ENCODE results near the gene LCMT1. TPM values are rescaled to one million over a fixed set of nuclear protein-coding genes. Genes with fewer than 3 reads are reported as not detected.

LCMT1 gene
- polyA plus RNA-seq, 3 donors: 27.2 to 34.2 (median 33.1) TPM

DNA sequence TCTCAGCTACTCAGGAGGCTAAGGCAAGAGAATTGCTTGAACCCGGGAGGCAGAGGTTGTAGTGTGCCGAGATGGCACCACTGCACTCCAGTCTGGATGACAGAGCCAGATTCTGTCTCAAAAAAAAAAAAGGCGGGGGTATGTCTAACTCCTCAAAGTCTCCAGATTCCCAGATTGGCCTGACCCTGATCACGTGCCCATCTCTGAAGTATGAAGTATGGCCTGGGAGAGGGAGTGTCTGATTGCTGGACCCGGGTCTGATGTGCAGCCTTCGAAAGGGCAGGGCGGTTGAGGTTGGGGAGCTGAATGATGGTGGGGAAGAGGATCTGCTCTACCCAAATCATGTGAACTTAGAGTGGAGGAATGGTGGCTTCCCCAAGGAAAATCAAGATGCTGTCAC is 87.9 kb downstream of the LCMT1 start:
- H3K27ac Mint-ChIP-seq: no peak overlapping the region

GRCh38 chr16:25210758-25211157 is 99.2 kb downstream of the LCMT1 start:
- Histone ChIP-seq H3K27ac (ENCODE audit: low read depth in 1 of 2, low read length in 2 of 2) (no peak overlapping the region), H3K9me3 (replicated peaks in 1 of 2; ENCODE audit: control insufficient read depth in 1 of 2, insufficient read depth in 1 of 2, low read length in 2 of 2) (no peaks in the 10 kb centered on the region), H3K9ac (ENCODE audit: insufficient read depth, low read length, poor library complexity, severe bottlenecking) (no peak overlapping the region), H3K4me1 (ENCODE audit: control insufficient read depth in 1 of 2, insufficient read depth in 2 of 2, low read length in 2 of 2) (no peaks in the 10 kb centered on the region), H4K20me1 (ENCODE audit: insufficient read depth, low read length) (no peaks in the 10 kb centered on the region), H3K79me2 (ENCODE audit: insufficient read depth, low read length) (no peaks in the 10 kb centered on the region), H3K36me3 (replicated peaks in 1 of 2; ENCODE audit: control insufficient read depth in 1 of 2, insufficient read depth in 2 of 2, low read length in 2 of 2) (no peaks in the 10 kb centered on the region), H2AFZ (ENCODE audit: insufficient read depth, low read depth, low read length, poor library complexity, severe bottlenecking) (no peak overlapping the region), H3K4me3 (replicated peaks in 1 of 3; ENCODE audit: low read depth in 2 of 3, low read length in 3 of 3) (no peak overlapping the region), H3K27me3 (ENCODE audit: control insufficient read depth in 2 of 2, insufficient read depth in 2 of 2, low read length in 2 of 2) (no peaks in the 10 kb centered on the region), H3K4me2 (replicated peaks; ENCODE audit: extremely low read depth, low read length, poor library complexity, severe bottlenecking) (no peak overlapping the region)
- Mint-ChIP-seq H3K9me3 (no peaks in the 10 kb centered on the region), H3K27me3 (ENCODE audit: low read depth in 3 of 3) (no peaks in the 10 kb centered on the region), H3K4me3 (peak overlapping the region in 1 of 2 donors; percentile 13), H3K36me3 (no peaks in the 10 kb centered on the region), H3K4me1 (peaks cover 2% of the 10 kb centered on the region), H3K27ac (no peak overlapping the region)
- intact Hi-C loops (cut with micrococcal nuclease): no loop called here
- WGBS (ENCODE audit: insufficient coverage): no CpG with 5 or more reads among the region's 4 CpGs
- no peak for TF ChIP-seq CTCF (IDR thresholded peaks at IDR 0.05)
- DNase-seq: peak in 1 of 3 donors; percentile 18

More for the DNA sequence above, 87.9 kb downstream of the LCMT1 start:
- DNase-seq: no peak
- Histone ChIP-seq H3K79me2 (ENCODE audit: insufficient read depth, low read length) (no peaks in the 10 kb centered on the region), H3K4me1 (ENCODE audit: control insufficient read depth in 1 of 2, insufficient read depth in 2 of 2, low read length in 2 of 2) (no peaks in the 10 kb centered on the region), H3K36me3 (replicated peaks in 1 of 2; ENCODE audit: control insufficient read depth in 1 of 2, insufficient read depth in 2 of 2, low read length in 2 of 2) (no peaks in the 10 kb centered on the region), H3K4me3 (replicated peaks in 1 of 3; ENCODE audit: low read depth in 2 of 3, low read length in 3 of 3) (no peak overlapping the region), H3K27me3 (ENCODE audit: control insufficient read depth in 2 of 2, insufficient read depth in 2 of 2, low read length in 2 of 2) (no peaks in the 10 kb centered on the region), H4K20me1 (ENCODE audit: insufficient read depth, low read length) (no peaks in the 10 kb centered on the region), H3K27ac (ENCODE audit: low read depth in 1 of 2, low read length in 2 of 2) (no peak overlapping the region), H2AFZ (ENCODE audit: insufficient read depth, low read depth, low read length, poor library complexity, severe bottlenecking) (no peak overlapping the region), H3K4me2 (replicated peaks; ENCODE audit: extremely low read depth, low read length, poor library complexity, severe bottlenecking) (no peak overlapping the region), H3K9ac (ENCODE audit: insufficient read depth, low read length, poor library complexity, severe bottlenecking) (no peak overlapping the region), H3K9me3 (replicated peaks in 1 of 2; ENCODE audit: control insufficient read depth in 1 of 2, insufficient read depth in 1 of 2, low read length in 2 of 2) (no peaks in the 10 kb centered on the region)
- peaks cover 0 to 2% (median 0%) of the 10 kb centered on the region in 3 donors for H3K27me3 Mint-ChIP-seq (ENCODE audit: low read depth in 3 of 3)
- WGBS (ENCODE audit: insufficient coverage): 97% methylated on average over 6 of the region's 7 CpGs
- no peaks in the 10 kb centered on the region for H3K4me1 Mint-ChIP-seq
- intact Hi-C loops (cut with micrococcal nuclease): no loop called here
- H3K4me3 Mint-ChIP-seq: no peak overlapping the region
- TF ChIP-seq CTCF (IDR thresholded peaks at IDR 0.05): no peak
- no peaks in the 10 kb centered on the region for H3K36me3 Mint-ChIP-seq
- H3K9me3 Mint-ChIP-seq: no peaks in the 10 kb centered on the region

All from CD14-positive monocyte (primary cell).